Activated CD8-positive, alpha-beta memory T cell treated with anti-CD3 and anti-CD28 coated beads, Interleukin-2, amount 50 U/mL, for 24 hours (primary cell): Measurements from ENCODE around the gene RNASE13.
"Not testable (repeated sequence)": the region's sequence is repeated elsewhere in the genome, so short reads cannot be mapped to it uniquely, and the experiment has no call there.

Experiments
- DNase-seq: peaks from one replicate; pipeline ENCODE4 v3.0.0-alpha.2; 2020; ENCODE audit errors: extremely low read depth

RNASE13 gene

GRCh38 chr14:20989471-20989786 lies 45.2 kb downstream of the RNASE13 start:
- DNase-seq: no peak

- DNase-seq: no peak
These were observed 45.7 kb downstream of the RNASE13 start for GRCh38 chr14:20988717-20989470.

- DNase-seq: no peak
These were observed 47.8 kb downstream of the RNASE13 start for GRCh38 chr14:20986811-20987210.

DNA sequence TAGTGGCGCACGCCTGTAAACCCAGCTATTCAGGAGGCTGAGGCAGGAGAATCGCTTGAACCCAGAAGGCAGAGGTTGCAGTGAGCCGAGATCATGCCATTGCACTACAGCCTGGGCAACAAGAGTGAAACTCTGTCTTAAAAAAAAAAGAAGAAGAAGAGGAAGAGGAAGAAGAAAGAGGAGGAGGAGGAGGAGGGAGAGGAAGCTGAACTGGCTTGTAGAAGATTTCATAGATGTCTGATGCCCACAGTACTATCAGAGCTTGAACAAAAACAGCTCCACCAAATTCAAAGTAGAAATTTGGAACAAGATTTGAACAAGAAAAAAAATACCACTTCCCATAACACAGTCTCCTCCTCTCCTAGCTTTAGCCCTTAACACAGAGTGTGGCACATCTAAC lies 49.0 kb downstream of the RNASE13 start:
- not testable (repeated sequence) for DNase-seq
